GM18520 (cell line): ENCODE measurements around the gene MYO1G.

Experiments
- ATAC-seq: cut with Tn5 transposase; IDR thresholded peaks from one replicate; pipeline ENCODE4 v1.9.1; 2021; ENCODE audit not compliant: unreplicated experiment

MYO1G gene

DNA sequence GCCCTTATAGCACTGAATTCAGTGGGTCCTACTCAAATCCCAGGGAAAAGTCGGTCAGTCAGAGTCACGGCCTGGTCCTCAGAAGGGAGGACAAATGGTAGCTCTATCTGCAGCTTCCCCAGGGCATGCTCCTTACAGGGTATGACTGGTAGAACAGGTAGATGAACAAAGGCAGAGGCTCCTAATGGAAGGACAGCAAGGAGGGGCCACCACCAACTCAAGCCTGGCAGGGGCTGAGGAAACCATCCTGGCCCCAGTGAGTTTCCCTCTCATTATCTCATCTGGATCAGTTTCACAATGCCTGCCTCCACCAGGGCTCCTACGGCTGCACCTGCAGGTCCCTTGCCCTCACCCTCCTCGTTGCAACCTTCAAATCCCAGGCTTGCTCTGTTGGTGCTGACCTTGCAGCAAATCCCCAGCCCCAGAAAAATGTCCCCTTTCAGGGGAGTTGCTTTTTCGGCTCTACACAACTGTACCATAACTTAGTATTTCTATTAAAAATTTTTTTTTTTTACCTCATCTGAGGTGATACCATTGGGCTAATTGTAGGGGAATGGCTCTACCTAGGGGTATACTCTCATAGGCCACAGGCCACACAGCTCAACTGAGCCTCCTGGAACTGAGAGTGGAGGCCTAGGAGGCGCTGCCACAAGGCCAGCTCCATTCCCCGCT lies 2.4 kb upstream of the MYO1G start:
- ATAC-seq, result no peak

DNA sequence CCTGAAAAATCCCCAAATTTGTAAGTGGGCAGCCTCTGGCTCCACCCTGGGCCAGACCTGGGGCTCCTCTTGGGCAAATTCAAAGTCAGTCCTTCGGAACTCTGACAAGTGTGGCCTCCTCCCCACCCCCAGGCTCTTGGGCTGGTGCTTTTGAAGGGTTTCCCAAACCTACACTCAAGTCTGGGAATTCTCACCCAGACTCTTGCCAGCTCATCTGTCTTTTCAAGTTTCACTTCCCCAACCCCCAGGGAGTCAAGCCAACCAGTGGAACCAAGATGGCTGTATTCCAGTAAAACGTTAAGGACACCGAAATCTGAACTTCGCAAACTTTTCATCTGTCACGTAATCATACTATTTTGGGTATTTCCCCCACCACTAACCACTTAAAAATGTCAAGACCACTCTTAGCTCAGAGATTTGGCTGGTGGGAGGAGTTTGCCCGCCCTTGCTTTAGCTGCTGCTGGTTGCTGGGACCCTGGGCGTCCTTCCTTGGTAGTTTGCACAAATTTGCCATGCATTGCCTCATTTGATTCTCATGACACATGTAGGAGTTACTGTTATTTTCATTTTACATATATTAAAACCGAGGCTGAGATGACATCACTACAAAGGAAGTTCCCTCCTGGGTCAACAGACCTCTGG lies 1.7 kb upstream of the MYO1G start:
- peak; percentile 33 for ATAC-seq

DNA sequence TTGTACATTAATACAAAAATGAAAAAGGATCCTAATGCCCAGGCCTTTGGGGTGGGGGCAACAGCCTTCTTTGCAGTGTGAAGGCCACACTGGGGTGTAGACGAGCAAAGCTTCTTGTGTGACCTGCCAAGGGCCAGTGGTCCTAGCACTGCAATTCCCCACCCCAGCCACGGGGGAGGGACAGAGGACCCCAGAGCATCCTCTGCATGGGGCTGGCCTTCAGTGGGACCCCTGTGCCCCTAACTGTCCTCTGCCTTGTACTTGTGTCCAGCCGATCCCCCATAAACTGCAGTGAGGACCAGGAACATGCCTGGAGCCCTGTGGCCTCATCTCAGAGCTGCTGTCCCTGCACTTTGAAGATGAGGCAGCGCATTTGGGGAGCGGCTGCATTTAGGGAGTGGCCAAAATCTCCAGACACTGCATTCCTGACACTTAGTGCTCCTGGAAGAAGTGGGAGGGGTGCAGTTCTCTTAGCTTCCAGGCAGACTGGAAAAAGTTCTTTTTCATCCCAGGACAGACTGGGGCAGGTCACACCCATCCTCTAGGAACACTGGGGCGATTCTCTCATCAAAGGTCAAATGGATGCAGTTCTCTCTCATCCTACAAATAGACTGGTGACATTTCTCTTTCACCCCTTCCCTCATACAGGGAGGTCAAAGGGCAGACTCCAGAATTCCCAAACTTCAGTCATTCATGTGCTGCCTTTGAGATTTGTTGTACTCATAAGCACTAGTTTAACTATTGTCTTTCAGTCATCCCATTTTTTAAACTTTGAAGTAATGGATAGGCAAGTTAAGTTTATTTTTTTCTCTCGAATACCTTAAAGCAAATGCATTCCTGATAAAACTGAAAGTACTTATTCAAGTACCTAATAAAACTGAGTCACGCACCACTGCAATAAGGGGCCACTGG lies 922 bp upstream of the MYO1G start:
- ATAC-seq, result no peak

GRCh38 chr7:44977959-44978335 lies 868 bp downstream of the MYO1G start:
- no peak for ATAC-seq

- no peak for ATAC-seq
Observed at GRCh38 chr7:44977304-44977958, 1.4 kb downstream of the MYO1G start.

DNA sequence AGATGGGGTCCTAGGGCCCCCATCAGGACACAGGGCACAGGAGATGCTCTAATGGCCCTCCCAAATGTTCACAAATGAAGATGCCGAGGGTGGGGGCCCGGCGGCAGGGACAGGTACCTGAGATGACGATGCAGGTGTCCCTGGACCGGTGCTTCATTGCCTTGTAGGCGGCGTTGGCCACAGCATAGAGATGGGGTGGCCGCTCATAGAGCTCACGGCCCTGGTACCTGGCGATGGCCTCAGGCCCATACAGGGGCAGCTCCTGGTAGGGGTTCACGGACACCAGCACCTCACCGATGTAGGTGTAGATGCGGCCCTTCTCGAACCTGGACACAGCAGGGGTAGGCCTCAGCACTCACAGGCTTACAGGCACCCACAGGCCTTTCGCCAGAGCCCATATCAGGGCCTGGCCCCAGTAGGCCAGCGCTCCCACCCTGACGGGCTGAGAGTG lies 2.0 kb downstream of the MYO1G start:
- ATAC-seq, result no peak

DNA sequence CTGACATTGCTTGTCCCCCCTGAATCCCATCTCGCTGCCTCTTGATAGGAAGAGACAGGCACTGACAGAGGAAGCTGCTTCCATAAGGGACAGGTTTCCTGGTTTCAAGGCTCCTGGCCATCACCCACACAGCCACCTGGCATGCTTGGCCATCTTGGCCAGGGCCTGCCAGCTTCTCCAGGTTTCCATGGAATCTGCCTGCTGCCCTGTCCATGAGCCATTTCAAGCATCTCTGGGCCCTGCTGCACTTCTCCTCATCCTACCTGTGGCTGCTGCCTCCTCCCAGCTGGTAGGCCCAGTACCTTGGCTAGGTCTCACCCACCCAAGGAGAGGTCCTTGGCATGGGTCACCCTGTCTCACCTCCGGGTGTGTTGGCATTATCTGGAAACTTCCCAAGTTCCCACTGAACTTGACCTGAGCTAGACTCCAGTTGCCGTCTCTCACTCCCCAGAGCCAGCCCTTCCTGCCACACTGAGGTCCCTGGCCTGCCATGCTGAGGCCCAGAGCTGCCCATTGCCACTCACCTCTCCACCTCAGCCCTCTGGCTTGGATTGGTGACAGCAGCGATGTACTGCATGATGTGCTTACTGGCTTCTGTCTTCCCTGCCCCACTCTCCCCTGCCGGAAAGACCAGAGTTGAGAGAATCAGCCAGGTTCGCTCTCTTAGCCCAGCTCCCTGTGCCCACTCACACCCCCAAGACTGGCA lies 2.6 kb downstream of the MYO1G start:
- no peak for ATAC-seq

- ATAC-seq, result no peak
Observed at GRCh38 chr7:44975331-44976039, 3.3 kb downstream of the MYO1G start.

DNA sequence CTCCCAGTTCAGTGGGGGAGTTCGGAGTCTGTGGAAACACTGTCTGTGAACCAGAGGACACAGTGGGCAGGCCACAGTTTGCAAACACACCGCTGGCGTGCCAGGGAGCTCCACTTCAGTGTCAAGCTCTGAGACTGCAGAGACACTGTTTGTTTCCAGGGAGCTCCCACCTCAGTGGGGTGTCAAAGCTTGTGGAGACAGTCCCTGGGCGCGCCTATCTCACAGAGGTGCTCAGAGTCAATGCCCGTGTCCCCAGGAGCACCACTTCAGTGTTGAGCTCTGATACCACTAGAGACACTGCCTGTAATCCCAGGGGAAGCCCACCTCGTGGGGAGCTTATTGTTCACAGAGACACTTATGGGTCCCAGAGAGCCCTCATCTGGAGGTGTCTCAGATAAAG lies 4.3 kb downstream of the MYO1G start:
- no peak for ATAC-seq

DNA sequence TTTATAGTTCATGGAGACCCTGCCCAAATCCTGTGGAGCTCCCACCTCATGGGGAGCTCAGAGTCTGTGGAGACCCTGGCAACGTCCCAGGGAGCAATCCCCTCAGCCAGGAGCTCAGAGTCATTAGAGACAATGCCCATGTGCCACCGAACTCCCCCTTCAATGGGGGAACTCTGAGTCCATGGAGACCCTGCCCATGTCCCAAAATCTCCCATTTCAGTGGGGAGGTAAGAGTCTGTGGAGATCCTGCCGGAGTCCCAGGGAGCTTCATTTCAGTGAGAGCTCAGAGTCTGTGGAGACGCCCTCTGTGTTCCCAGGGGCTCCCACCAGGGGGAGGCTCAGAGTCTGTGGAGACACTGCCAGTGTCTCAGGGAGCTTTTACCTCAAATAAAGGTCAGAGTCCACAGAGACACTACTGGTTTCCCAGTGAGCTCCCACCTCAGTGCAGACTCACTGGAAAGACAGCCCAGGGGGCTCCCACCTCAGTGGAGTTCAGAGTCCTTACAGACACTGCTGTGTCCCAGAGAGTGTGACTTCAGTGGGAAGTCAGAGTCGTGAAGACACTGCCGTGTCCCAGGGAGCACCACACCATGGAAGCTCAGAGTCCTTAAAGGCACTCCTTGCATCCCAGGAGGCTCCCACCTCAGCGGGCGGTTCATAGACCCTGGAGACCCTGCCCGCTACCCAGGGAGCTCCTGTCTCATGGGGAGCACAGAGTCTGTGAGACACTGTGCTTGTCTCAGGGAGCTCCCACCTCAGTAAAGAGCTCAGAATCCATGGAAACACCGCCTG lies 5.0 kb downstream of the MYO1G start:
- no peak for ATAC-seq

DNA sequence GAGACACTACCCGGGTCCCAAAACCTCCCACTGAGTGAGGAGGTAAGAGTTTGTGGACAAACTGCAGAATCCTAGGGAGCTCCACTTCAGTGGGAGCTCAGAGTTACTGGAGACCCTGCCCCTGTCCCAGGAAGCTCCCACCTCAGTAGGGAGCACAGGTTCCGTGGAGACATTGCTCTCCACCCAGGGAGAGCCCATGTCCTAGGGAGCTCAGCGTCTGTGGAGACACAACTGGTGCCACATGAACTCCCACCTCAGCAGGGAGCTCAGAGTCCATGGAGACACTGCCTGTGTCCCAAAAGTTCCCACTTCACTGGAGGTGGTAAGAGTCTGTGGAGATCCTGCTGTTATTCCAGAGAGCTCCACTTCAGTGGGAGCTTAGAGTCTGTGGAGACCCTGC lies 6.3 kb downstream of the MYO1G start:
- no peak for ATAC-seq

GRCh38 chr7:44971902-44972441 lies 6.8 kb downstream of the MYO1G start:
- no peak for ATAC-seq

DNA sequence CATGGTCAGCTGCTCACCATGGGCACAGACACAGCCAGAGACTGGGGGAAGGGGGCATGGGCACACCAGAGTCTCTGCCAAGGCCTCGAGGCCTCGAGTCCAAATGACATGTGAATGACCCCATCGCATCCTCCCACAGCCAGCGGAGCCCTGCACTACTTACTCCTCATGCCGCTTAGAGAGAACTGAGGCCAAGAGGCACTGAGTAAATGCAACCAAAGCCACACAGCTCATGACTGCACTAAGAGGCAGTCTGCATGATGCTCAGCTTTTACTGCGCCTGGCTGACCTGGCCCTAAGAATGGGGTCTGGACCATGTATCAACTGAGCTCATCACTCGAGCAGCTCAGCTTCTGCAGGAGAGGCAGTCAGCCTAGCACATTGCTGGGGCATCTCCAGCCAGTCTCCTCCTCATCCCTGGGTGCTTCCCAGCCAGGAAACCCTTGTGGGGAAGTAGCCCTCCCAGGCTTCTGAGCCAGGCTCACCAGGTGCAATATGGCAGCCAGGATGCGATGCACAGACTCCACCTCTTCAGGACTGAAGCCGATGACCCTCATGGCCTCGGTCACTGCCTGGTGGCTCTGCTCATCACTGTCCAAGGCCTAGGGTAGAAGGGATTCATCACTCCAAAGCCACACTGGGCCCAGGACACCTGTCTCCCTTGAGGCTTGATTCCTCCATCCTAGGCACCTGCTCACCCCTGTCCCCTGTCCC lies 7.5 kb downstream of the MYO1G start:
- ATAC-seq, result no peak

DNA sequence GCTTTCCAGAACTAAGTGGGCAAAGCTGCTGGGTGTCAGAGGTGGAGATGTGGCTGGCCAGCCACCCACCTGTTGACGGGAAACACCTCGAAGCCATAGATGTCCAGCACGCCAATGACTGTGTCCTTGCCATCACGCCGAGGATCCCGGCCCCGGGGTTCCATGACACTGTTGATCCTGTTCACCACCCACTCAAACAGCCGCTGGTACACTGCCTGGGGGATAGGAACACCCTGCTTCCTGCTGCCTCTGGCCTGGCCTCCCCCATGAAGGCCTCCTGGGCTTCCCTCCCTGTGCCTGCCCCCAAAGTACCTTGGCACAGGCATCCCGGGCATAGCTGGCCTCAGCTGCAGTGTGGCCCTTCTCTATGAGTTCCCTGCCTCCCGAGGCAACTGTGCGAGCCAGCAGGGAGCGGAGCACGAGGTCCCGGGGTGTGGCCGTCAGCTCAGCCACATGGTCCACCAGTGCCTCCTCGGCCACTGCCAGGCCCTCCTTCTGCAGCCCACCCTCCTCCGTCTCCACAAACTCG lies 8.2 kb downstream of the MYO1G start:
- ATAC-seq, result no peak

GRCh38 chr7:44969701-44970522 lies 8.9 kb downstream of the MYO1G start:
- ATAC-seq, result no peak

DNA sequence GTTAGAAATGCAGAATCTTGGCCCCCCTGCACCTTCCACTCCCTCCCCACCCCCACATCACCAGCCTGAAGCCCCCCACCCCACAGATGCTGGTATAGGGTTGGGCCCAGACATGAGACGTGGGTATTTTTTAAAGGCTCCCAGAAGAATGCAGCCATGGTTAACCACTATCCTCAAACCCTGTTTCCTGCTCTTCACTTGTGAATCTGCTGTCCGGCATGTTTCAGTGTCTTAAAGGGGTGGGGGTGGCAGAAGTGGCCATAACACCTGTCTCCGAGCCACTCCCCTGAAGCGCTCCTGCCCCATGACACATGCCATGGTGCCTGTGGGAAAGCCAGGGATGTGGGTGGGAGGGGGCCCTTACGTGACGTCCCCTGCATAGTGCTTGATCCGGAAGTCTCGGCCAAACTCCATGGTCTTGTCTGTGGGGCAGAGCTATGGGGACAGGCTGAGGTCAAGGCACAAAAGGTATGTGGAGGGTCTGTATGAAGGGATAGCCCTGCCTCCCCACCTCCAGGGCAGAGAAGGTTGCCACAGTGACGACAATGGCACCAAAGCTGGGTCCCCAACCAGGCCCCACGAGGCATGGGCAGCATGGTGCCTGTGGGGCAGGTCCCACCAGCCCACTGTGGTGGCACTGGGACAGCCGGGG lies 9.6 kb downstream of the MYO1G start:
- ATAC-seq, result no peak
